Stimulated activated CD8-positive, alpha-beta memory T cell treated with anti-CD3 and anti-CD28 coated beads, Interleukin-4, amount 100 ng/mL, for 48 hours (primary cell): ENCODE results near the gene ZFP92.
A peak's percentile ranks its signal among the peaks of the same experiment; 100 is the strongest.
"Not testable (repeated sequence)": the region's sequence is repeated elsewhere in the genome, so short reads cannot be mapped to it uniquely, and the experiment has no call there.

Experiments used
- DNase-seq: peaks from one replicate; pipeline ENCODE4 v3.0.0-alpha.2; 2020

ZFP92 gene

DNA sequence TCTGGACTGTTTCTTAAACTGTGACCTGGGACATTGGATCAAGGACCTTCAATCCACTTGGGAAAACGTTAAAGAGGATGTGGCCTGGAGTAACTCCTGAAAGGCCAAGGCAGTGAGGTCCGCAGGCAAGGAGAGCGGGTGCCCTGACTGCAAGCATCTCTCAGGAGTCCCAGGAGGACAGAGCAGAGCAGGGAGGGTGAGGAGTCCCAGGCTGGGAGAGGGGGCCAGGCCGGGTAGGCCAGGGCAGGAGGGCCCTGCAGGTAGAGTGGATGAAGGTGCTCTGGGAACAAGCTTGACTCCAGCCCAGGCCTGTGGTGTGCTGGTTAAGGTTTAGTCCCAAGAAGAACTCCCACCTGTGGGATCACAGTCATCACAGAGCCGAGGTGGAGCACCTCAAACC, 23.9 kb upstream of the ZFP92 start:
- no peak for DNase-seq

GRCh38 chrX:153387987-153388721, 23.1 kb upstream of the ZFP92 start:
- DNase-seq = no peak

- DNase-seq = no peak
These were observed 22.4 kb upstream of the ZFP92 start for GRCh38 chrX:153388722-153389459.

DNA sequence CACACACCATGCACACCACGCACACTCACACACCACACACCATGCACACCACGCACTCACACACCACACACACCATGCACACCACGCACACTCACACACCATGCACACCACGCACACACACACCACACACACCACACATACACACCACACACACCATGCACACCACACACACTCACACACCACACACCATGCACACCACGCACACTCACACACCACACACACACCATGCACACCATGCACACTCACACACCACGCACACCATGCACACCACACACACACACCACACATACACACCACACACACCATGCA, 21.9 kb upstream of the ZFP92 start:
- DNase-seq = not testable (repeated sequence)

GRCh38 chrX:153392642-153393321, 18.5 kb upstream of the ZFP92 start:
- no peak for DNase-seq

DNA sequence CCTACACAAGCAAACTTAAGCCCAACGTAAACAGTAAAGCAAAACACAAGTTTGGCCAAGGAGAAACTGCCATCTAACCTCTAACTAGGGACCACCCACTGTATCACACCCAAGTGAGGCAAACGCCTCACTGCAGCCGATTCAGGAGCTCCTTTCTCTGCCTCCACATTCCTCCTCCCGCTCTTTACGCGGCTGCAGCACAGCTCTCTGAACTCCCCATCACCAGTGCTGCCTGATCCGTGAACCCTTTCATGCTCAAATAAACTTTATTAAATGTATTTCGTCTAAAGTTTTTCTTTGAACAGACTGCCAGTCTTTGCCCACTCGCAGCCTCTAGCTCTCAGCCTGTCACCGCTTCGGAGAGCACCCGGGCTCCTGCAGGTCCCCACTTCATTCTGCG, 16.7 kb upstream of the ZFP92 start:
- no peak for DNase-seq

DNA sequence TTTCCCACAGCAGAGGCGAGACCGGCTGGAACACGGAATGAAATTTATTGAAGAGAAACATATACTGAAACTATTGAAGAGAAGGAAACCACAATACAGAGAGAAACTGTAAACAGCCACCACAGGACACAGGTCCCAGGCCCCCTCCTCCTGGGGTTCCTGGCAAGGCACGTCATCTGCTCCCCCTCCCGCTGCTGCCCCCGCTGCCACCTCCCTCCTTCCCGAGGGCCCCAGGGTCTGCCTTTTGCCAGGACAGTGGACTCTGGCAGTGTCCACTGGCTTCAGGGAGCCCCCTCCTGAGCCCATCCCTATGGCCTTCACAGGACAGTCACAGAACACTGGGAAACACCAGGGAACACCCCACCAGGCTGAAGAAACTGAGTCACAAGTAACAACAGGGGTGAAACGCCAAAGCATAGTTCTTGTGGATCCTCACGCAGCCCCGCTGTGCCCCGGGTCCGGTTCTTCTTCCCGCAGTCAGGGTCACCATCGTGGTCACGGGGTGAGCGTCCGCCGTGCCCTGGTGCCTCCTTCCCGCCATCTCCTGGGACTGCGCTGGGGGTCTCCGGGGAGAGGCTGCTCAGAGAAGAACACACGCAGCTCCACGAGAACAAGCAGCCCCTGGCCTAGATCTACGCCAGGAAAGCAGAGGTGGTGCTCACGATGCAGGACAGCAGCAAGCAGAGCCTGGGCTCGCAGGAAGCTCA, 15.5 kb upstream of the ZFP92 start:
- no peak for DNase-seq

GRCh38 chrX:153396320-153397195, 14.7 kb upstream of the ZFP92 start:
- DNase-seq = no peak

- no peak for DNase-seq
These were observed 13.9 kb upstream of the ZFP92 start for GRCh38 chrX:153397256-153397960.

- DNase-seq = no peak
These were observed 12.9 kb upstream of the ZFP92 start for GRCh38 chrX:153398275-153398960.

DNA sequence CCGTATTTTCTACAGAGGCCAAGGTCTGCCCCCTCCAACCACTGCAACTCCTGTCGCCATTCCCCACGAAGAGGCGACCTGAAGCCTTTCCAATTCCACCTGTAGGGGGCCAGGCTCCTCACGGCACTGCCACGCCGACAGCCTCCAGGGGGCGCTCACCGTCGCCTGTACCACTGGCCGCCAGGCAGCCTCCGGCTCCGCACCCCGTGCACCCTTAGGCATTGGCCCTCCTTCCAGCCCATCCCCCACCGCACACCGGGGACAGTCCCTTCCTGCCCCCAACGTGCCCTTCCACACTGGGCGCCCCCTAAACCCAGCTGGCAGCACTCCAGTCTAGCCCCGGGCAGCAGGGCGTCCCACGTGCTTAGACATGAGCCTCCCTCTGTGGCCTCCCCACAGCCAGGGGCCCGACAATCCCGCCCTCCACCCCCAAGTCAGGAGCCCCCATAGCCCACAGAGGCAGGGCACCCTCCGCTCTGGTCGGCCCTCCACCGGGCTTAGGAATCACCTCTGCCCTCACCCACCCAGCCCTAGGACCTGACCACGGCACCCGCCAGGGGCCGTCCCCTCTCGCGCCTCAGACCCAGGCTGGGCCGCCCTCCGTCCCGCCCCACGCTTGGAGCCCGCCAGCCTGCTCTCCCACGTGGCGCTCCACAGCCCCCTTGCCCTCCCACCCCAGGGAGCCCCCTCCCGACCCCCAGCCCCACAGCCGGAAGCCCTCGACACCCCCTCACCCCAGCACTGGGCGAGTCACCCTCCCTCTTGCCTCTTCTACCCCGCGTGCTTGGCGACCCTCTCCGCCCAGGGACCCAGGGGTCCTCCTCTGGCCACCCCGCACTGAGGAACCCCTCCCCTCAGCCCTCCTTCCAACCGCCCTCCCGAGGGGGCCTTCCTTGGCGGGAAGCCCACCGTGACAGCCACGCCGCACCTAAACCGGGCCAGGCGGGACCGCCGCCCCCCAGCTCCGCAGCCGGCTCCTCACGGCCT, 10.8 kb upstream of the ZFP92 start:
- peak; percentile 79 for DNase-seq

- DNase-seq = no peak
These were observed 10.0 kb upstream of the ZFP92 start, which contains the start of gene PNMA6E for GRCh38 chrX:153401133-153401764. TSS of gene PNMA6E (minus strand) at chrX:153401350. CDS start at chrX:153398849, 2,501 bp downstream.

GRCh38 chrX:153404333-153404732, 6.9 kb upstream of the ZFP92 start:
- DNase-seq = not testable (repeated sequence)

DNA sequence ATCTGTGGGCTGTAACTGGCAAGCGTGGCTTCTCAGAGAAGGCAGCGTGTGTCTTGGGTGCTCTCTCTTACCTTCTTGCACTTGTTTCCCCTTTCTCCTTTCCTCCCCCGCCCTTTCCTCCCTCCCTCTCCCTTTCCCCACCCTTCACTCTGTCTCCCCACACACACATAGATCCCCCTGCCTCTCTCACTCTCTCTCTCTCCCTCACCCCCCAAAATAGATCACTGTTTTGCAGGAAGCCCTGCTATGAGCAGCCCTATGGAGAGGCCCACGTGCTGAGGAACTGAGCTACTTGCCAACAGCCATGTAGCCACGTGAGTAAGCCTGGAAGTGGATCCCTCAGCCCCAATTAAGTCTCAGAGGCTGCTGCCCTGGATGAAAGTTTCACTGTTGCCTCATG, 5.8 kb upstream of the ZFP92 start:
- DNase-seq = no peak

GRCh38 chrX:153406011-153406410, 5.3 kb upstream of the ZFP92 start:
- DNase-seq = no peak

GRCh38 chrX:153406903-153407302, 4.4 kb upstream of the ZFP92 start:
- DNase-seq = no peak

- no peak for DNase-seq
These were observed 3.5 kb upstream of the ZFP92 start for GRCh38 chrX:153407736-153408135.

DNA sequence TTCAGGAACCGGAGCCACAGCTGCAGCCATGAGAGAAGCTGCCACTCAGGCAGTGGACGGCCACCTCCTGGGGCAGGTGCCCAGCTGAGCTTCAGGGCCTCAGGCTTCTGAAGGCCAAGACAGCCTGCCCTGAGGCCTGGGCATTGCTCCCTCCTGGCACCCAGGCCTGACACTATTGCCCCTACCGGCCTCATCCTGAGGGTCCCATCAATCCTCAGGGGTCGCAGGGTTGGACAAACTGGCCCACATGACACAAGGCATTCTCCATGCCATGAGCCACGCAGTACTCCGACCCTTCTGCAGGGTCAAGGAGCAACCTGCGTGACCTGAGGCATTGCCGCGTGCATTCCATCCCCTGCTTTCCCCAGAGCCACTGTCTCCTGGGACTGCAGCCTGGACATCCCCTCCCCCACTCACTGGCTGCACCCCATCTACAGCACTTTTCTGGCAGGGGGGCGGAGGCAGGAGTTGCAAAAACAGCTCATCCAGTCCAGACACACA, 3.0 kb upstream of the ZFP92 start:
- no peak for DNase-seq

DNA sequence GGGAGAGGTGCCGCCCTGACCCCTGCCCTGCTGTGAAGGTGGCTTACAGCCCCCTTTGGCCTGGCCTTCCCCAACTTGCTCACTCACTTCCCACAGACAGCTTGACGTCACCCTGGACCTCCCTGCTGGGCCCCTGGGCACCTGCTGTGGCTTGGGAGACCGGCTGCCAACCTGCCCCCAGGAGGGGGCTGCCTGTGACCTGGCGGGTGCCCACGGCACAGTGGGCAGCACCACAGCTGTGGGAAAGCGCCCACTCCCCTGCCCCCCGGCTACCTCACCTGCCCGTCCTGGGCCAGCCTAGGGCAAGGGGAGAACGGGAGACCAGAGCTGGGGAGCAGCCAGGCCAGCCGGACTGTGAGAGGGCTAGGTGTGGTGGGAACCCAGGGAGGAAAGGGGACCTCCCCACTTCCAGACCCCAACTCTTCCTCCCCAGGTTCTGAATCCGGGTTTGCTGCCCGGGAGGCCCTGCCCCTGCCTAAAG, 2.4 kb upstream of the ZFP92 start:
- DNase-seq = no peak
